ENCODE measurements around the gene RNASEH1. TPM values are rescaled to one million over a fixed set of nuclear protein-coding genes. Genes with fewer than 3 reads are reported as not detected.

RNASEH1 gene
- total and polyA plus RNA-seq, 2 of the 8 experiments (the other 6 are each of a cell fraction or from before 2014, with no cell fraction given): 11.7 to 42.7 TPM

GRCh38 chr2:3600256-3600855 is 42.2 kb upstream of the RNASEH1 start:
- Histone ChIP-seq H2BK120ac (replicated peaks; ENCODE audit: low read depth, low read length) (no peak overlapping the region), H3K4me3 (ENCODE audit: extremely low read depth in 1 of 4, insufficient read depth in 2 of 4, low read depth in 3 of 4, low read length in 4 of 4) (no peak overlapping the region), H4K91ac (replicated peaks; ENCODE audit: insufficient read length, low read length) (no peak overlapping the region), H3K79me2 (ENCODE audit: control insufficient read depth in 1 of 2, insufficient read depth in 2 of 2, low read length in 2 of 2) (no peaks in the 10 kb centered on the region), H3K23me2 (ENCODE audit: low read depth, low read length) (no peaks in the 10 kb centered on the region), H3K27ac (ENCODE audit: low read depth, low read length) (no peak overlapping the region), H3K14ac (ENCODE audit: insufficient read length) (no peak overlapping the region), H2BK15ac (ENCODE audit: low read length) (no peak overlapping the region), H3K36me3 (ENCODE audit: control insufficient read depth in 2 of 4, insufficient read depth in 4 of 4, low read length in 3 of 4) (no peaks in the 10 kb centered on the region), H3K4me1 (replicated peaks in 1 of 4; ENCODE audit: control insufficient read depth in 3 of 4, insufficient read depth in 4 of 4, low read length in 3 of 4) (no peaks in the 10 kb centered on the region), H3K9ac (replicated peaks in 1 of 4; ENCODE audit: extremely low read depth in 1 of 4, low read depth in 3 of 4, low read length in 3 of 4) (no peak overlapping the region; a peak in 1 of 7 replicates), H3K56ac (replicated peaks; ENCODE audit: insufficient read length, low read depth, low read length) (no peak overlapping the region), H2BK20ac (ENCODE audit: low read length) (no peak overlapping the region), H3K27me3 (replicated peaks in 1 of 4; ENCODE audit: control insufficient read depth in 3 of 4, extremely low read depth in 1 of 4, insufficient read depth in 3 of 4, low read length in 3 of 4) (no peaks in the 10 kb centered on the region), H2AK5ac (ENCODE audit: low read depth, low read length) (no peak overlapping the region), H4K8ac (ENCODE audit: extremely low read depth, insufficient read depth, low read length) (no peak overlapping the region), H3K4me2 (ENCODE audit: insufficient read depth in 1 of 2, low read depth in 2 of 2, low read length in 2 of 2) (no peak overlapping the region), H3K23ac (ENCODE audit: insufficient read length) (no peak overlapping the region), H2AFZ (ENCODE audit: low read length) (no peak overlapping the region), H3K18ac (ENCODE audit: extremely low read depth, low read length) (no peak overlapping the region), H2BK5ac (ENCODE audit: low read depth, low read length) (no peak overlapping the region), H3K79me1 (ENCODE audit: low read depth, low read length) (no peaks in the 10 kb centered on the region), H3K9me3 (ENCODE audit: insufficient read depth in 2 of 2, low read depth in 1 of 2, low read length in 1 of 2) (no peaks in the 10 kb centered on the region), H4K5ac (ENCODE audit: insufficient read length, low read depth, low read length) (no peak overlapping the region), H4K20me1 (replicated peaks in 1 of 2; ENCODE audit: control insufficient read depth in 1 of 2, insufficient read depth in 2 of 2, low read length in 2 of 2) (peaks cover 0 to 2% of the 10 kb centered on the region in 2 experiments), H3K4ac (replicated peaks; ENCODE audit: insufficient read length, low read depth, low read length) (no peak overlapping the region), H2BK12ac (ENCODE audit: low read depth, low read length) (no peak overlapping the region)
- no peak for FAIRE-seq
- no peak for DNase-seq (ENCODE audit: low read depth in 1 of 2, low spot score in 2 of 2)
- ChIA-PET POLR2A (ENCODE audit: partially characterized antibody) (interaction anchor here (0.6 to 1.4 kb wide), 6 partner anchors 14 to 41 kb away, joined by 3 to 5 read pairs (median 4); no protein-coding TSS in a partner anchor), CTCF (ENCODE audit: partially characterized antibody) (interaction anchor here (0.6 to 1.9 kb wide), 5 partner anchors 29 to 1132 kb away, joined by 3 to 7 read pairs (median 4); no protein-coding TSS in a partner anchor)
- TF ChIP-seq SUZ12 (IDR thresholded peaks at IDR 0.05; ENCODE audit: low read length) (no peak), BCL11A (IDR thresholded peaks at IDR 0.05; ENCODE audit: low read depth in 2 of 2, low read length in 2 of 2) (no peak), CHD2 (IDR thresholded peaks at IDR 0.05; ENCODE audit: low read length) (no peak), RFX5 (IDR thresholded peaks at IDR 0.05; ENCODE audit: borderline replicate concordance, low read depth, low read length) (no peak), CHD1 (IDR thresholded peaks at IDR 0.05; ENCODE audit: low read depth, low read length) (no peak), TAF7 (optimal IDR thresholded peaks at IDR 0.05; ENCODE audit: borderline replicate concordance, low read depth, low read length) (no peak), CBX8 (IDR thresholded peaks at IDR 0.05; ENCODE audit: borderline replicate concordance, low read depth, low read length) (no peak), SP2 (IDR thresholded peaks at IDR 0.05; ENCODE audit: low read length) (no peak), RXRA (IDR thresholded peaks at IDR 0.05; ENCODE audit: insufficient read depth, low read depth, low read length) (no peak)
- 97% methylated on average over 11 of the region's 11 CpGs; no CpG with 5 or more reads in 1 of the 2 experiments for WGBS, 2 experiments (ENCODE audit: extremely low coverage in 1 of 2, insufficient coverage in 1 of 2, insufficient read length in 1 of 2, insufficient replicate concordance in 2 of 2, low coverage in 1 of 2, low lambda C conversion rate in 2 of 2, missing lambda C conversion rate in 1 of 2)

Measured in H1 (cell line).